Activated T-cell treated with anti-CD3 and anti-CD28 coated beads, Interleukin-2, amount 50 U/mL, for 72 hours (primary cell): ENCODE data around the gene RNF121. TPM values are rescaled to one million over a fixed set of nuclear protein-coding genes. Genes with fewer than 3 reads are reported as not detected.

Source experiments
- ATAC-seq, 2 donors: fragments of 150-1000 bp; cut with Tn5 transposase; replicated peaks in 1 of 2; 2 replicates each; pipeline ENCODE4 v1.10.0; 2021; ENCODE audit warnings: moderate library complexity in 2 of 2, mild to moderate bottlenecking in 1 of 2
- DNase-seq, 2 donors: peaks; one replicate each; pipeline ENCODE4 v3.0.0; 2021 to 2022; ENCODE audit warnings: mixed read lengths in 1 of 2
- H3K27ac Mint-ChIP-seq: one replicate; pipeline ENCODE4 v1.8.0; 2022; ENCODE audit warnings: mild to moderate bottlenecking, moderate library complexity, mixed read lengths
- H3K27me3 Mint-ChIP-seq: one replicate; pipeline ENCODE4 v1.8.0; 2022; ENCODE audit warnings: low read depth, mixed read lengths
- H3K36me3 Mint-ChIP-seq, 2 donors: one replicate each; pipeline ENCODE4 v1.8.0; 2022; ENCODE audit warnings: mixed read lengths in 2 of 2, mild to moderate bottlenecking in 1 of 2; ENCODE audit not compliant: insufficient read depth in 2 of 2
- H3K4me1 Mint-ChIP-seq: one replicate; pipeline ENCODE4 v1.8.0; 2022; ENCODE audit warnings: low read depth, mixed read lengths
- H3K4me3 Mint-ChIP-seq, 2 donors: one replicate each; pipeline ENCODE4 v1.8.0; 2022; ENCODE audit warnings: mild to moderate bottlenecking in 2 of 2, mixed read lengths in 2 of 2, moderate library complexity in 2 of 2
- H3K9me3 Mint-ChIP-seq, 2 donors: one replicate each; pipeline ENCODE4 v1.8.0; 2022; ENCODE audit warnings: mixed read lengths in 2 of 2
- total RNA-seq, 2 donors: library from RNA; stranded (reverse); gene quantifications; one replicate each; pipeline ENCODE4 v1.2.3, GENCODE V29; 2022

The RNF121 gene
- total RNA-seq, 2 donors from 2014 or later = 42.0 to 47.6 TPM

DNA sequence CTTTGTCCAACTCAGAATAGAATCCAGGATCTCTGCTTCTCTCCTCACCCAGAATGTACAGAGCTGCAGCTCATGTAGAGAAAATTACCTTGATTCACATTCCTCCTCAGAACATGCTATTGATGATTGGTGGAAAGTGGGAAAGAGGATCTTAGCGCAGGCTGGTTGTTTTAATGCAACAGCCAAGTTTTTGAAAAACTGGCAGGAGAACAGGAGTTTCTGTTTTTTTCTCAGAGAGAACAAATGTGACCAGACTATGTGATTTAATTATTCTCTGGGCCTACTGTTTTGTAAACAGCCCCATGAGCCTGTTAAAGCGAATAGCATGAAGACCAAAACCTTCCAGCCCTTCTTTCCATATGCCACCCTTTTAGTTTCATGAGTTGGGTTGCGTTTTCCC is 50.8 kb downstream of the RNF121 start:
- peaks cover 5 to 12% of the 10 kb centered on the region in 2 donors for H3K36me3 Mint-ChIP-seq
- H3K4me3 Mint-ChIP-seq = no peak overlapping the region
- no peaks in the 10 kb centered on the region for H3K9me3 Mint-ChIP-seq
- no peak for DNase-seq
- H3K4me1 Mint-ChIP-seq = peaks cover 7% of the 10 kb centered on the region
- no peak overlapping the region for H3K27ac Mint-ChIP-seq
- no peak for ATAC-seq
- no peaks in the 10 kb centered on the region for H3K27me3 Mint-ChIP-seq

- Mint-ChIP-seq H3K4me1 (peaks cover 7% of the 10 kb centered on the region), H3K27me3 (no peaks in the 10 kb centered on the region), H3K9me3 (no peaks in the 10 kb centered on the region), H3K4me3 (no peak overlapping the region), H3K27ac (peak overlapping the region; percentile 75), H3K36me3 (peaks cover 1 to 2% of the 10 kb centered on the region in 2 donors)
- ATAC-seq (peak; percentile 41 to 57), DNase-seq (no peak)
Observed at GRCh38 chr11:71986131-71986530, 57.3 kb downstream of the RNF121 start.

GRCh38 chr11:71987521-71987920 is 58.7 kb downstream of the RNF121 start:
- Mint-ChIP-seq H3K36me3 (peaks cover 2% of the 10 kb centered on the region in 2 donors), H3K27ac (no peak overlapping the region), H3K27me3 (no peaks in the 10 kb centered on the region), H3K4me3 (no peak overlapping the region), H3K4me1 (peaks cover 13% of the 10 kb centered on the region), H3K9me3 (no peaks in the 10 kb centered on the region)
- DNase-seq = no peak
- no peak for ATAC-seq

- no peaks in the 10 kb centered on the region for H3K27me3 Mint-ChIP-seq
Observed at GRCh38 chr11:71988050-71988449, 59.2 kb downstream of the RNF121 start.

DNA sequence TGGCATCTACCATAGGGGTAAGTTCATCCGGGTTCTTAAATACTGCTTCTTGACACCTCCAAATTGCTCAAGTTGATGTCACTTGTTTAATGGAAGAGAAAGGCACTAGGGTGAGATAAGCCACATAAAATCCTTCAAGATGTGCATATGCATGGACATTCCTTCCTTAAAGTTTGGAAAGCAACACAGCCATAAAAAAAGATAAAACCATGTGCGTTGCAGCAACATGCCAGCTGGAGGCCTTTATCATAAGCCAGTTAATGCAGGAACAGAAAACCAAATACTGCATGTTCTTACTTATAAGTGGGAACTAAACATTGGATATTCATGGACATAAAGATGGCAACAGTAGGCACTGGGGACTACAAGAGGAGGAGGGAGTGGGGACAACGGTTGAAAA is 61.9 kb downstream of the RNF121 start:
- H3K27ac Mint-ChIP-seq = no peak overlapping the region
- peaks cover 13% of the 10 kb centered on the region for H3K4me1 Mint-ChIP-seq
- no peak for DNase-seq
- no peaks in the 10 kb centered on the region for H3K9me3 Mint-ChIP-seq
- ATAC-seq = no peak
- H3K36me3 Mint-ChIP-seq = peaks cover 2% of the 10 kb centered on the region in 2 donors
- no peak overlapping the region for H3K4me3 Mint-ChIP-seq
- no peaks in the 10 kb centered on the region for H3K27me3 Mint-ChIP-seq

More at GRCh38 chr11:71988050-71988449, 59.2 kb downstream of the RNF121 start:
- DNase-seq (no peak), ATAC-seq (no peak)
- Mint-ChIP-seq H3K4me3 (no peak overlapping the region), H3K9me3 (no peaks in the 10 kb centered on the region), H3K27ac (peak overlapping the region; percentile 11), H3K4me1 (peaks cover 13% of the 10 kb centered on the region), H3K36me3 (peaks cover 2% of the 10 kb centered on the region in 2 donors)

DNA sequence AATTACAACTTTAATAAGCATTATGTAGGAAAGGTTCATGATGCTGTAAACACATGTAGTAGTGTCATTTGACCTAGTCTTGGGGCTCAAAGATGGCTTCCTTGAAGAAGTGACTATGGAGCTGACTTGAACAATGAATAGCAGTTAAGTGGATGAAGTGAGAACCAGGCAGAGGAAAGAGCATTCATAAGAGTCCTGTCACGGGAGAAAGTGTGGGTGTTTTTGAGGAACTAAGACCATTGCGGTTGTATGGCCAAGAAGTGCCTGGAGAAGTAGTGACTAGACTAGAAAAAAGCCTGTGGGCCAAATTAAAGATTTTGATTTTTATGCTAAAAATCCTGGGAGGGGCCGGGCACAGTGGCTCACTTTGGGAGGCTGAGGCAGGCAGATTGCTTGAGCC is 62.6 kb downstream of the RNF121 start:
- Mint-ChIP-seq H3K9me3 (no peaks in the 10 kb centered on the region), H3K27ac (no peak overlapping the region), H3K4me3 (no peak overlapping the region), H3K27me3 (no peaks in the 10 kb centered on the region), H3K4me1 (peaks cover 7% of the 10 kb centered on the region), H3K36me3 (peaks cover 2% of the 10 kb centered on the region in 2 donors)
- ATAC-seq (no peak), DNase-seq (no peak)

- Mint-ChIP-seq H3K9me3 (no peaks in the 10 kb centered on the region), H3K4me3 (no peak overlapping the region), H3K27me3 (no peaks in the 10 kb centered on the region), H3K27ac (no peak overlapping the region), H3K36me3 (peaks cover 0 to 2% of the 10 kb centered on the region in 2 donors), H3K4me1 (peaks cover 7% of the 10 kb centered on the region)
- no peak for DNase-seq
- ATAC-seq = no peak
Observed at GRCh38 chr11:71992136-71992730, 63.4 kb downstream of the RNF121 start.

GRCh38 chr11:71994786-71995185 is 65.9 kb downstream of the RNF121 start:
- Mint-ChIP-seq H3K36me3 (peaks cover 0 to 2% of the 10 kb centered on the region in 2 donors), H3K4me1 (peaks cover 28% of the 10 kb centered on the region), H3K27me3 (no peaks in the 10 kb centered on the region), H3K9me3 (no peaks in the 10 kb centered on the region), H3K27ac (no peak overlapping the region), H3K4me3 (no peak overlapping the region)
- DNase-seq (no peak), ATAC-seq (peak in 1 of 2 donors; percentile 3)

- Mint-ChIP-seq H3K27me3 (no peaks in the 10 kb centered on the region), H3K4me1 (peaks cover 29% of the 10 kb centered on the region), H3K27ac (no peak overlapping the region), H3K4me3 (no peak overlapping the region), H3K9me3 (no peaks in the 10 kb centered on the region), H3K36me3 (peaks cover 0 to 2% of the 10 kb centered on the region in 2 donors)
- no peak for DNase-seq
- no peak for ATAC-seq
Observed at GRCh38 chr11:71995726-71996291, 67.0 kb downstream of the RNF121 start.

GRCh38 chr11:71996517-71996916 is 67.7 kb downstream of the RNF121 start:
- Mint-ChIP-seq H3K27ac (no peak overlapping the region), H3K36me3 (peaks cover 0 to under 1% of the 10 kb centered on the region in 2 donors), H3K4me1 (peaks cover 24% of the 10 kb centered on the region), H3K4me3 (no peak overlapping the region), H3K9me3 (no peaks in the 10 kb centered on the region), H3K27me3 (no peaks in the 10 kb centered on the region)
- DNase-seq (no peak), ATAC-seq (no peak)

DNA sequence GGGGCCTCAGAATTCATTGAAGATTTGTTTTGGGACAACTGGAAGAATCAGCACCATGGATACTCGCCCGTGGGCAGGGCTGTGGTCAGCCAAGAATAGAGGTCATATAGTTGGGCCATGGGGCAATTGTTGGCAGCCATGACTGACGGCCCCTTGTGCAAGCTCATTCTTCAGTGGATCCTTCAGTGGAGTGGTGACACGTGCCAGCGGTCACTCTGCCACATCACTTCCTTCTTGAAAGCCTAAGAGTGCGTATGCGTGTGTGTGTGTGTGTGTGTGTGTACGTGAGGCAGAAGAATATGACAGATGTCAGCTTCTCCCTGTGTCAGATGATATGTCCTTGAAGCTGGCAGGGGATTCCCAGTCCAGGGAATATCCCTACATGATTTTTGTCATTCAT is 68.1 kb downstream of the RNF121 start:
- ATAC-seq = no peak
- Mint-ChIP-seq H3K4me3 (no peak overlapping the region), H3K36me3 (peaks cover 0 to 3% of the 10 kb centered on the region in 2 donors), H3K27me3 (no peaks in the 10 kb centered on the region), H3K4me1 (peaks cover 22% of the 10 kb centered on the region), H3K9me3 (no peaks in the 10 kb centered on the region), H3K27ac (no peak overlapping the region)
- DNase-seq = no peak

GRCh38 chr11:71997594-71997993 is 68.7 kb downstream of the RNF121 start:
- Mint-ChIP-seq H3K4me3 (no peak overlapping the region), H3K27ac (no peak overlapping the region), H3K36me3 (peaks cover 0 to 5% of the 10 kb centered on the region in 2 donors), H3K27me3 (no peaks in the 10 kb centered on the region), H3K4me1 (peaks cover 22% of the 10 kb centered on the region), H3K9me3 (no peaks in the 10 kb centered on the region)
- ATAC-seq (no peak), DNase-seq (no peak)

GRCh38 chr11:71998061-71998460 is 69.2 kb downstream of the RNF121 start:
- Mint-ChIP-seq H3K36me3 (peaks cover 0 to 5% of the 10 kb centered on the region in 2 donors), H3K4me3 (no peak overlapping the region)
- no peak for DNase-seq

More at GRCh38 chr11:71998061-71998460, 69.2 kb downstream of the RNF121 start:
- no peak for ATAC-seq
- Mint-ChIP-seq H3K4me1 (peaks cover 22% of the 10 kb centered on the region), H3K27ac (peak overlapping the region; percentile 97), H3K27me3 (no peaks in the 10 kb centered on the region), H3K9me3 (no peaks in the 10 kb centered on the region)
